Activated T-cell treated with anti-CD3 and anti-CD28 coated beads, Interleukin-2, amount 50 U/mL, for 24 hours (primary cell): ENCODE measurements around the gene DIP2A.
A peak's percentile ranks its signal among the peaks of the same experiment; 100 is the strongest.
"Not testable (repeated sequence)": the region's sequence is repeated elsewhere in the genome, so short reads cannot be mapped to it uniquely, and the experiment has no call there.

Source experiments
- DNase-seq: peaks from one replicate; pipeline ENCODE4 v3.0.0-alpha.2; 2020
- H3K27ac Mint-ChIP-seq: 2 replicates; pipeline ENCODE4 v1.8.0; 2020; ENCODE audit warnings: mild to moderate bottlenecking, mixed read lengths
- H3K27me3 Mint-ChIP-seq: 2 replicates; pipeline ENCODE4 v1.8.0; 2020; ENCODE audit warnings: mixed read lengths
- H3K36me3 Mint-ChIP-seq: 2 replicates; pipeline ENCODE4 v1.8.0; 2020; ENCODE audit warnings: low read depth, mixed read lengths
- H3K4me1 Mint-ChIP-seq: 2 replicates; pipeline ENCODE4 v1.8.0; 2020; ENCODE audit warnings: low read depth, mixed read lengths
- H3K4me3 Mint-ChIP-seq: 2 replicates; pipeline ENCODE4 v1.8.0; 2020; ENCODE audit warnings: mild to moderate bottlenecking, moderate library complexity, mixed read lengths
- H3K9me3 Mint-ChIP-seq: 2 replicates; pipeline ENCODE4 v1.8.0; 2020; ENCODE audit warnings: mixed read lengths

DIP2A gene

DNA sequence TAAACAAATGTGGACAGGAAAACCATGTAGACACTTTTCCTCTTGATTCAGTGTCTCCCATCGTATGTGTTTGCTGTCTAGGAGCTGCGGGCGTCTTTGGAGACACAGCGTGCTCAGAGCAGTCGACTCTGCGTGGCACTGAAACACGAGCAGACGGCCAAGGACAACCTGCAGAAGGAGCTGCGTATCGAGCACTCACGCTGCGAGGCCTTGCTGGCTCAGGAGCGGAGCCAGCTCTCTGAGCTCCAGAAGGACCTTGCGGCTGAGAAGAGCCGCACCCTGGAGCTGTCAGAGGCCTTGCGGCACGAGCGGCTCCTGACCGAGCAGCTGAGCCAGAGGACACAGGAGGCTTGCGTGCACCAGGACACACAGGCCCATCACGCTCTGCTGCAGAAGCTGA, 27.2 kb upstream of the DIP2A start:
- no peaks in the 10 kb centered on the region for H3K4me1 Mint-ChIP-seq
- H3K27me3 Mint-ChIP-seq = no peaks in the 10 kb centered on the region
- peaks cover 86% of the 10 kb centered on the region for H3K36me3 Mint-ChIP-seq
- no peaks in the 10 kb centered on the region for H3K9me3 Mint-ChIP-seq
- H3K27ac Mint-ChIP-seq = no peak overlapping the region
- no peak overlapping the region for H3K4me3 Mint-ChIP-seq
- DNase-seq = no peak

DNA sequence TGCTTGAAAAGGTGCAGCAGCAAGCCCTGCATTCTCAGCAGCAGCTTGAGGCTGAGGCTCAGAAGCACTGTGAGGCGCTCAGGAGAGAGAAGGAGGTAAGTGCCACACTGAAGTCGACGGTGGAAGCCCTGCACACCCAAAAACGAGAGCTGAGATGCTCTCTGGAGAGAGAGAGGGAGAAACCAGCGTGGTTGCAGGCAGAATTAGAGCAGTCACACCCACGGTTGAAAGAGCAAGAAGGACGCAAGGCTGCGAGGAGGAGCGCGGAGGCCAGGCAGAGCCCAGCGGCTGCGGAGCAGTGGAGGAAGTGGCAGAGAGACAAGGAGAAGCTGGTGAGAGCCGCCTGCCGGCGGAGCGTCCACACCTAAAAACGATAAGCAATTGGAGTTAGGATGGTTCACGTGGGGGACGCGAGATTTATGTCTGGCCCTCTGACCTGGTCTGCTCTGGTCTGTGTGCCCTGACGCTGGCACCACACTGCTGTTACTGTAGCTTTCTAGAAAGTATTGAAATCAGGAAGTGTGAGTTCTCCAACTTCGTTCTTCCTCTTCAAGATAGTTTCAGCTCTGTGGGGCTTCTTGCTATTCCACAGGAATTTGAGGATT, 26.7 kb upstream of the DIP2A start:
- H3K4me1 Mint-ChIP-seq = no peaks in the 10 kb centered on the region
- H3K4me3 Mint-ChIP-seq = no peak overlapping the region
- H3K27me3 Mint-ChIP-seq = no peaks in the 10 kb centered on the region
- H3K9me3 Mint-ChIP-seq = no peaks in the 10 kb centered on the region
- peaks cover 87% of the 10 kb centered on the region for H3K36me3 Mint-ChIP-seq
- DNase-seq = no peak
- no peak overlapping the region for H3K27ac Mint-ChIP-seq

DNA sequence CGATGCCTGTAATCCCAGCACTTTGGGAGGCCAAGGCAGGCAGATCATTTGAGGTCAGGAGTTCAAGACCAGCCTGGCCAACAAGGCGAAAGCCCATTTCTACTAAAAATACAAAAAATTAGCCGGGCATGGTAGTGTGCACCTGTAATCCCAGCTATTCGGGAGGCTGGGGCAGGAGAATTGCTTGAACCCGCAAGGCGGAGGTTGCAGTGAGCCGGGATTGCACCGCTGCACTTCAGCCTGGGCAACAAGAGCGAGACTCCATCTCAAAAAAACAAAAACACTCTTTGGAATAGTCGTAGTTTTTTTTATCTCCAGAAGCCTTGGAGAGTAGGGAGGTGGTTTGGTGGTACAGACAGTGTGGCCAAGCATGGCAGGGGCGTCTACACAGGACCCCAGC, 25.6 kb upstream of the DIP2A start:
- not testable (repeated sequence) for H3K4me3 Mint-ChIP-seq, H3K4me1 Mint-ChIP-seq, H3K9me3 Mint-ChIP-seq, H3K27me3 Mint-ChIP-seq, DNase-seq, H3K27ac Mint-ChIP-seq
- peaks cover 87% of the 10 kb centered on the region for H3K36me3 Mint-ChIP-seq

DNA sequence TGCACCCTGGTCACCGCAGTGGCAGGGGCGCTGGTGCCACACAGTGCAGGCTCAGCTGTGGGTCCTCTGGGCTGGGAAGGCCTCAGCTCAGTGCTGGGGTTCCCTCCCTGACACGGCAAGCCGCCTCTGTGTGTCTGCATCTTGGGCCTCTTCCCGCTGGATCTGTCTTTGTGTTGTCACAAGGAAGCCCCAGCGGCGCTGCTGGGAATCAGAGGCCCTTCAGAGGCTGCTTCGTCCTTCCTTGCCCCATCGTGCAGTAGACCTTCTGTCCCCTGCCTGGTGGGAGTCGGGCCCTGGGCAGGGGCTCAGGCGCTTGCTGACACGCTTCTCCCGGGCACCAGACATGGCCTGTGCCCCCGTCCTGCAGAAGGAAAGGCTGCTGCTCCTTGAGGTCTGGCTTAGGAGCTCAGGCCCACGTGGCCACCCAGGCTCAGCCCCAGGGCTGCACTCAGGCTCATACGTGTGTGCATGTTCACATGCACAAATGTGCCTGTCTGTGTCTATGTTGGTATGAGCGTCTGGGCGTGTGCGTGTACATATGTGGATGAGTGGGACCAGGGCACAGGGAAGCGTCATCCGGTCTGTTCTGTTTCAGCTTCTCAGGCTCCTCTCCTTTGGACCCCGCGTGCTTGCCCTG, 24.3 kb upstream of the DIP2A start:
- H3K4me3 Mint-ChIP-seq = no peak overlapping the region
- peaks cover 6% of the 10 kb centered on the region for H3K4me1 Mint-ChIP-seq
- no peaks in the 10 kb centered on the region for H3K27me3 Mint-ChIP-seq
- H3K36me3 Mint-ChIP-seq = peaks cover 91% of the 10 kb centered on the region
- no peaks in the 10 kb centered on the region for H3K9me3 Mint-ChIP-seq
- H3K27ac Mint-ChIP-seq = peak overlapping the region; percentile 66
- DNase-seq = no peak

DNA sequence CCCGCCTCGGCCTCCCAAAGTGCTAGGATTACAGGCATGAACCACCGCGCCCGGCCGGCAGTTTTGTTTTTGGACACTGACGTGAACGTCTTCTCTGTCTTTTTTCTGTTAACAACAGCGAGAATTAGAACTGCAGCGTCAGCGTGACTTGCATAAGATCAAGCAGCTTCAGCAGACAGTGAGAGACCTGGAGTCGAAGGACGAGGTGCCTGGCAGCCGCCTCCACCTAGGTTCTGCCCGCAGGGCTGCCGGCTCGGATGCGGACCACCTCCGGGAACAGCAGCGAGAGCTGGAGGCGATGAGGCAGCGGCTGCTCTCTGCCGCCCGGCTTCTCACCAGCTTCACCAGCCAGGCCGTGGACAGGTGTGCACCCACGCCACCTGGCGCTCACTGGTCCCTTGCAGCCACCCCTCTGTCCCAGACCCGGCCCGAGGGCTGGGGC, 22.9 kb upstream of the DIP2A start:
- Mint-ChIP-seq H3K4me3 (no peak overlapping the region), H3K9me3 (no peaks in the 10 kb centered on the region), H3K27ac (no peak overlapping the region), H3K36me3 (peaks cover 91% of the 10 kb centered on the region), H3K27me3 (no peaks in the 10 kb centered on the region), H3K4me1 (peaks cover 6% of the 10 kb centered on the region)
- no peak for DNase-seq

DNA sequence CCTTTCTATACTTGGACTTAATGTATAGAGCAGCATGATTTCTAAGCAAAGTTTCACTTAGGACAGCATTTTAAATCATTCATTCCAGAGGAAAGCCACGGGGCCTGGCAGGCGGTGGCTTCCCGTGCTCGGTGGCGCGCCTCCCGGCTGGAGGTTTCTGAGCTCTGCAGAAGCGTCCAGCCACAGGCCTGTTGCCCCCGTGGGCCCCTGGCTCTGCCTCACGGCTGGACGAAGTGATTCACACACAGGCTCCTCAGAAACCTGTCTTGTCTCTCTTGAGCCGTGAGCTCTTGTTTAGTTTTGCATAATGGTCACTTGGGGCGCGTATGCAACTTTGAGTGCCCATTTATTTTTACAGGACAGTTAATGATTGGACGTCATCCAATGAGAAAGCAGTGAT, 22.1 kb upstream of the DIP2A start:
- no peak for DNase-seq
- peaks cover 6% of the 10 kb centered on the region for H3K4me1 Mint-ChIP-seq
- no peaks in the 10 kb centered on the region for H3K27me3 Mint-ChIP-seq
- no peak overlapping the region for H3K27ac Mint-ChIP-seq
- no peak overlapping the region for H3K4me3 Mint-ChIP-seq
- peaks cover 91% of the 10 kb centered on the region for H3K36me3 Mint-ChIP-seq
- H3K9me3 Mint-ChIP-seq = no peaks in the 10 kb centered on the region

DNA sequence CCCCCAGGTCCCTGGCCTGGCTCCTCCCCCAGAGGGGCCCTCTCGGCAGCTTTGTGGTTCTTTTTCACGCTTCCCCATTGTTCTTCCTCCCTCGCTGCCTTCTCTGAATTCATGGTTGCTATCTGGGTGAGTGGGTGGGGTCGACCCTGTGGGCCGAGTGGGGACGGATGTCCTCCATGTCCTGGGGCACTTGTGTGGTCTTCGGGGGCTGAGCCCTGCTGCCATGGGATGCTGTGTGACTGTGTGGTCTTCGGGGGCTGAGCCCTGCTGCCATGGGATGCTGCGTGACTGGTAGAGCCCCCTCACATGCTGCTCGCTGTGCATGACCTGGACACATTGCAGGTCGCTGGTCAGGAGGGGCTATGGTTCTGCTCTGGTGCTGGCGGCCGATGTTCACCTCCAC, 21.6 kb upstream of the DIP2A start:
- Mint-ChIP-seq H3K36me3 (peaks cover 91% of the 10 kb centered on the region), H3K4me3 (no peak overlapping the region), H3K27ac (no peak overlapping the region), H3K27me3 (no peaks in the 10 kb centered on the region), H3K4me1 (peaks cover 6% of the 10 kb centered on the region), H3K9me3 (no peaks in the 10 kb centered on the region)
- no peak for DNase-seq

DNA sequence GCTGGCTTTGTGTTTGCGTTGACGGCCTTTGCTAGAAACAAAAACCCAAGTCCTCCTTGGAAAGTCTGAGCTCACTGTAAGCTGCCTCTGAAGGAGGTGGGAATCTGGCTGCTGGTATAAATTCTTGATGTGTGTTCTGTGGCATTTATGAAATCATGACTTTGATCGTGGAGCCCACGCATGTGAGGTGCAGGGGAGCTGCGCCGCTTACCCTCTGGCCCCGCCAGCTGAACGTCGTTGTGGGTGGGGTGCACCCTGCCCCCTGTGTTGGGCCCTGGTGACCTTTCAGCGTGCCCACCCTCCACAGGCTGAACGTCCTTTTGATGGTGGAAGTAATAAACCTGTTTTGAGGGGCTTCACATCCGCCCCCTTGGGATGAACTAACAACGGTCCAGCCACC, 21.2 kb upstream of the DIP2A start:
- Mint-ChIP-seq H3K27ac (peak overlapping the region; percentile 57), H3K36me3 (peaks cover 91% of the 10 kb centered on the region), H3K27me3 (no peaks in the 10 kb centered on the region), H3K4me3 (no peak overlapping the region), H3K4me1 (peaks cover 6% of the 10 kb centered on the region), H3K9me3 (no peaks in the 10 kb centered on the region)
- DNase-seq = no peak

DNA sequence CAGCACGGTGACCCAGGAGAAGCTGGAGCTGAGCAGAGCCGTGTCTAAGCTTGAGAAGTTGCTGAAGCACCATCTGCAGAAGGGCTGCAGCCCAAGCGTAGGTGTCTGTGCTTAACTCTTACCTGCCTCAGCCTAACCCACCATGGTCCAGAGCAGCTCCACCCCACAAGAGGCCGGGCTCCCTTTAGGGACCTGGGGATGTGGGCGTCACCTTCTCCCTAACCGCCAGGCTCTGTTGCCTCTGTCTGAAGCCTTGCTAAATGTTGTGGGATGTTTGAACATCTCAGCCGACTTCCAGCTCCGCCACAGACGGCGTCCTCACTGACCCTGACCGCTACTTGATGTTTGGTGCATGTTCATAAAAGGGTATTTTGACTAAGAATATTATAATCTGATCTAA, 20.4 kb upstream of the DIP2A start:
- Mint-ChIP-seq H3K4me1 (peaks cover 8% of the 10 kb centered on the region), H3K27me3 (no peaks in the 10 kb centered on the region), H3K9me3 (no peaks in the 10 kb centered on the region), H3K4me3 (no peak overlapping the region), H3K27ac (no peak overlapping the region), H3K36me3 (peaks cover 93% of the 10 kb centered on the region)
- no peak for DNase-seq

DNA sequence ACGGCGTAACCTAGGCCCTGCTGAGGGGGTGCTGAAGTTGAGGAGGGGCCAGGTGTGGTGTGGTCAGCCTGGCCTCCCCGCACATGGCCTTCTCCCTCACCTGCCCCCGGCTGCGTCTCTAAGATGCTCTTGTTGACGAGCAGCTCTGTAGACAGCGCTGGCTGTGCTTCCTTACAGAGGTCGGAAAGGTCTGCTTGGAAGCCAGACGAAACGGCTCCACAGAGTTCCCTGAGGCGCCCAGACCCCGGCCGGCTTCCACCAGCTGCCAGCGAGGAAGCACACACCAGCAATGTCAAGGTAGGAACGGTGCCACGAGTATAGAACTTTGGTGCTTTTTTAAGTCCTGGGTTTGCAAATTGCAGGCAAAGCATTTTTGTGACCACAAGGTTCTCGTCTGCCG, 18.8 kb upstream of the DIP2A start:
- Mint-ChIP-seq H3K27ac (no peak overlapping the region), H3K27me3 (no peaks in the 10 kb centered on the region), H3K36me3 (peaks cover 93% of the 10 kb centered on the region), H3K4me1 (peaks cover 13% of the 10 kb centered on the region), H3K9me3 (no peaks in the 10 kb centered on the region), H3K4me3 (no peak overlapping the region)
- no peak for DNase-seq

DNA sequence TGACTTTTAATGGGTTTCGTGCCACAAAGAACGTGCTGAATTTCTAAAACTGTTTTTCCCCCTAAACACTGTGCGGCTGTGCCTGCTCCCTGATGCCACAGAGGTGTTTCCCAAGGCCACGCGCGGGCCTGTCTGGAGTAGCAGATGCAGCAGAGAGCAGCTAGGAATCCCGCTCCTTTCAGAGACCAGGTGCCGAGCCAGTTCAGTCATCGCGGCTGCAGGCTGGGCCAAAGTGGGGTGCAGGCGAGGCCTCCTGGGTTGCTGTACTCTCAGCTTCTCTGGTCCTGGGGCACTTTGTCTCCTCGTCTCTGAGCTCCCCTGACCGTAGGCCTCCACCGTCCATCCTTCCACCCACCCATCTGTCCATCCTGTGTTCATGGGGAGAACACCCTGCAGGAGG, 17.4 kb upstream of the DIP2A start:
- DNase-seq = no peak
- H3K27ac Mint-ChIP-seq = no peak overlapping the region
- no peak overlapping the region for H3K4me3 Mint-ChIP-seq
- peaks cover 97% of the 10 kb centered on the region for H3K36me3 Mint-ChIP-seq
- H3K4me1 Mint-ChIP-seq = peaks cover 13% of the 10 kb centered on the region
- H3K9me3 Mint-ChIP-seq = no peaks in the 10 kb centered on the region
- no peaks in the 10 kb centered on the region for H3K27me3 Mint-ChIP-seq

DNA sequence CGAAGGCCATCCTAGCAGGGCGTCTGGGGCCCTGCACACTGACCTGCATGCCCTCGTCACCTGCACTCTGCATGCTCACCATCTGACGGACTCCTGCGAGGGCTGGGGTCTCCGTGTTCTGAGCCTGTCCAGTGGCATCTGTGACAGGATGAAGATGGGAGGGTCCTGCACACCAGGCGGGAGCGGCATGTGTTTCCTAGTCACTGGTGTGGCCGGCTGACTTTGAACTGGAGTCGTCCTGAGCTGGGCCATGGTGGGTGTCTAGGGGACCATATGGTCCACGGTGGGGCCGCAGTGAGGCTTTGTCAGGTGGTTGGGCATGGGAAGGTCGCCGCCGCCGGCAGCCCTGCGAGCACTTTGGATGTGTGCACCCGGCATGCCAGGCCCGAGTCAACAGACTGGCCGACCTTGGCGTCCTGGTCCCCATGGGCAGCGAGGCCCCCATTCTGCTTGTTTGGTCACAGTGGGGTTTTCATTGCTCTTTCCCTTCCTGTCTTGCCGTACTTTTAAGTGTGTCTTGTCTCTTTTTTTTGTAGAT, 16.7 kb upstream of the DIP2A start:
- no peak overlapping the region for H3K27ac Mint-ChIP-seq
- peaks cover 93% of the 10 kb centered on the region for H3K36me3 Mint-ChIP-seq

DNA sequence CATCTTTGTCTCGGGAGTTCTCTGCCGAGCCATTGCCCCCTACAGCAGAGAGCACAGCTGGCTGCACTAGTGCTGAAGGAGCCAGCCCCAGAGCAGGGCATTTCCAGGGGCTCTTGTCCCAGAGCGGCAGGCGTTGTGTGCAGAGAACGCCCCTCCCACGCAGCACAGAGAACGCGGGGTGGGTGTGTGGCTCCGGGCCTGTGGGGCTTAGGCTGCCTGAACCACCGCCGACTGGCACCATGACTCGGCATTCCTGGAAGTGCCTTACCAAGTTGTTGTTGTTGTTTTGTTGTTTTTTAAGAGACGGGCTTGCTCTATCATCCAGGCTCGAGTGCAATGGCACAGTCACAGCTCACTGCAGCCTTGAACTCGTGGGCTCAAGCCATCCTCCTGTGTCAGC, 15.8 kb upstream of the DIP2A start:
- Mint-ChIP-seq H3K27me3 (no peaks in the 10 kb centered on the region), H3K4me3 (no peak overlapping the region), H3K36me3 (peaks cover 90% of the 10 kb centered on the region), H3K27ac (peak overlapping the region; percentile 50), H3K4me1 (peaks cover 7% of the 10 kb centered on the region), H3K9me3 (no peaks in the 10 kb centered on the region)
- DNase-seq = no peak

More for the DNA sequence above, 16.7 kb upstream of the DIP2A start:
- no peak for DNase-seq
- Mint-ChIP-seq H3K27me3 (no peaks in the 10 kb centered on the region), H3K9me3 (no peaks in the 10 kb centered on the region), H3K4me3 (no peak overlapping the region), H3K4me1 (peaks cover 12% of the 10 kb centered on the region)

DNA sequence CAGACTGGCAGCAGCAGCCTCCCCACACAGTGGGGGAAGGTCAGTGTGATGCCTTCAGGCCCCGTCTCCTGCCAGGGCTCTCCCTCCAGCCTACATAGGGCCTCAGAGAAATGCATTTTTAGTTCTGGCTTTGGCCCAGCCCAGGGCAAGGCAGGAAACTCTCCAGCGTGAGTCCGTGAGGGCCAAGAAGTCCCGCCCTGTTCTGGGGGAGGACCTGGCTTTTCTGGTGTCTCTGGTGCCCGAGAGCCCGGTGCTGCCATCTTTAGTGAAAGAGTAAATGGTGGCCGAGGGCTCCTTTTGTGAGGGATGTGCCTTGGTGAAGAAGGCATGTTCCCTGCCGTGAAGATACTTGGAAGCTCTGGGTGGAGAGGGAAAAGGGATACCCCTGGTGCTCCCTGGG, 14.8 kb upstream of the DIP2A start:
- Mint-ChIP-seq H3K9me3 (peaks cover 7% of the 10 kb centered on the region), H3K4me3 (no peak overlapping the region), H3K27me3 (no peaks in the 10 kb centered on the region), H3K27ac (peak overlapping the region; percentile 67), H3K4me1 (peaks cover 7% of the 10 kb centered on the region), H3K36me3 (peaks cover 92% of the 10 kb centered on the region)
- no peak for DNase-seq

DNA sequence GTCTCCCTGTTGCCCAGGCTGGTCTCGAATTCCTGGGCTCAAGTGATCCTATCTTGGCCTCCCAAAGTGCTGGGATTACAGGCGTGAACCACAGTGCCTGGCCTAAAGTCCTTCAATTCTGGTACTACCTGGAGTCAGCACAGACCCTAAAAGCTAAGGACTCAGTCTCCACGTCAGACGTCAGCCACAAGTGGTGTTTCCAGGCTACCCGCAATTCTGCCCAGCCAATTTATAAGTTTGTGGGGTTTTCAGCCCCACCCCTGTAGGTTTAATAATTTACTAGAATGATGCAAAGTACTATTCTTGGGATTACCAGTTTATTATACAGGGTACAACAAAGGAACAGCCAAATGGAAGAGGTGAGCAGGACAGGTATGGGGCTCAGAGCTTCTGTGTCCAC, 10.6 kb upstream of the DIP2A start:
- Mint-ChIP-seq H3K36me3 (peaks cover 89% of the 10 kb centered on the region), H3K27ac (no peak overlapping the region)

More for the DNA sequence above, 10.6 kb upstream of the DIP2A start:
- no peak for DNase-seq
- Mint-ChIP-seq H3K4me1 (peaks cover 9% of the 10 kb centered on the region), H3K27me3 (no peaks in the 10 kb centered on the region), H3K9me3 (peaks cover 7% of the 10 kb centered on the region), H3K4me3 (no peak overlapping the region)
